Progenitor cell of endocrine pancreas (in vitro differentiated cells): ENCODE data around the gene PCDH1. TPM values are rescaled to one million over a fixed set of nuclear protein-coding genes. Genes with fewer than 3 reads are reported as not detected.

Experiments
- DNase-seq: peaks from one replicate; pipeline ENCODE4 v3.0.0; 2021; ENCODE audit warnings: low spot score; ENCODE audit not compliant: unreplicated experiment
- H3K27ac Mint-ChIP-seq: 2 replicates; pipeline ENCODE4 v1.8.0; 2021; ENCODE audit warnings: mild to moderate bottlenecking, moderate library complexity, mixed read lengths
- H3K27me3 Mint-ChIP-seq: 2 replicates; pipeline ENCODE4 v1.8.0; 2021; ENCODE audit warnings: mixed read lengths
- H3K36me3 Mint-ChIP-seq: 2 replicates; pipeline ENCODE4 v1.8.0; 2022; ENCODE audit warnings: mixed read lengths; ENCODE audit not compliant: insufficient read depth
- H3K4me1 Mint-ChIP-seq: 2 replicates; pipeline ENCODE4 v1.8.0; 2021; ENCODE audit warnings: low read depth, mixed read lengths
- H3K4me3 Mint-ChIP-seq: 2 replicates; pipeline ENCODE4 v1.8.0; 2021; ENCODE audit warnings: low read depth, mild to moderate bottlenecking, moderate library complexity, mixed read lengths
- H3K9me3 Mint-ChIP-seq: 2 replicates; pipeline ENCODE4 v1.8.0; 2021; ENCODE audit warnings: low read depth, mixed read lengths
- CTCF ChIP-seq: fragments of 200-600 bp; sonication (generic); IDR thresholded peaks from one replicate; pipeline ENCODE4 v1.5.0; 2021; ENCODE audit warnings: antibody characterized with exemption, mild to moderate bottlenecking; ENCODE audit not compliant: unreplicated experiment
- total RNA-seq: library from RNA; stranded (reverse); gene quantifications from 2 replicates; pipeline ENCODE4 v1.2.1, GENCODE V29; 2021

Gene PCDH1
- total RNA-seq, 1 donor from 2014 or later = 6.3 TPM

GRCh38 chr5:141817631-141818030 lies 60.6 kb downstream of the PCDH1 start:
- H3K4me3 Mint-ChIP-seq = no peak overlapping the region
- H3K27me3 Mint-ChIP-seq = peaks cover 13% of the 10 kb centered on the region
- H3K27ac Mint-ChIP-seq = no peak overlapping the region
- TF ChIP-seq CTCF = no peak
- DNase-seq = no peak
- H3K9me3 Mint-ChIP-seq = no peaks in the 10 kb centered on the region
- no peaks in the 10 kb centered on the region for H3K36me3 Mint-ChIP-seq
- peaks cover 7% of the 10 kb centered on the region for H3K4me1 Mint-ChIP-seq

GRCh38 chr5:141816598-141817399 lies 61.4 kb downstream of the PCDH1 start:
- peaks cover 20% of the 10 kb centered on the region for H3K27me3 Mint-ChIP-seq
- DNase-seq = no peak
- H3K36me3 Mint-ChIP-seq = no peaks in the 10 kb centered on the region
- no peak overlapping the region for H3K27ac Mint-ChIP-seq
- peaks cover 12% of the 10 kb centered on the region for H3K4me1 Mint-ChIP-seq
- no peaks in the 10 kb centered on the region for H3K9me3 Mint-ChIP-seq
- no peak for TF ChIP-seq CTCF
- H3K4me3 Mint-ChIP-seq = no peak overlapping the region

GRCh38 chr5:141815796-141816180 lies 62.4 kb downstream of the PCDH1 start:
- no peak overlapping the region for H3K27ac Mint-ChIP-seq
- no peaks in the 10 kb centered on the region for H3K36me3 Mint-ChIP-seq
- DNase-seq = no peak
- no peak for TF ChIP-seq CTCF
- peaks cover 29% of the 10 kb centered on the region for H3K27me3 Mint-ChIP-seq
- no peak overlapping the region for H3K4me3 Mint-ChIP-seq
- H3K9me3 Mint-ChIP-seq = no peaks in the 10 kb centered on the region
- peaks cover 12% of the 10 kb centered on the region for H3K4me1 Mint-ChIP-seq

- no peak for TF ChIP-seq CTCF
- Mint-ChIP-seq H3K4me1 (peaks cover 12% of the 10 kb centered on the region), H3K27ac (no peak overlapping the region), H3K27me3 (peaks cover 35% of the 10 kb centered on the region), H3K4me3 (no peak overlapping the region), H3K9me3 (no peaks in the 10 kb centered on the region), H3K36me3 (no peaks in the 10 kb centered on the region)
- no peak for DNase-seq
Measured at GRCh38 chr5:141815051-141815795, 63.0 kb downstream of the PCDH1 start.

- H3K9me3 Mint-ChIP-seq = no peaks in the 10 kb centered on the region
- H3K27ac Mint-ChIP-seq = no peak overlapping the region
- peaks cover 40% of the 10 kb centered on the region for H3K27me3 Mint-ChIP-seq
- no peaks in the 10 kb centered on the region for H3K36me3 Mint-ChIP-seq
- peak; percentile 67 for TF ChIP-seq CTCF
- H3K4me1 Mint-ChIP-seq = peaks cover 12% of the 10 kb centered on the region
- no peak overlapping the region for H3K4me3 Mint-ChIP-seq
- DNase-seq = peak; percentile 55
Measured at GRCh38 chr5:141814064-141814964, 63.9 kb downstream of the PCDH1 start.
